Measurements from ENCODE around the gene NRL.

The NRL gene

DNA sequence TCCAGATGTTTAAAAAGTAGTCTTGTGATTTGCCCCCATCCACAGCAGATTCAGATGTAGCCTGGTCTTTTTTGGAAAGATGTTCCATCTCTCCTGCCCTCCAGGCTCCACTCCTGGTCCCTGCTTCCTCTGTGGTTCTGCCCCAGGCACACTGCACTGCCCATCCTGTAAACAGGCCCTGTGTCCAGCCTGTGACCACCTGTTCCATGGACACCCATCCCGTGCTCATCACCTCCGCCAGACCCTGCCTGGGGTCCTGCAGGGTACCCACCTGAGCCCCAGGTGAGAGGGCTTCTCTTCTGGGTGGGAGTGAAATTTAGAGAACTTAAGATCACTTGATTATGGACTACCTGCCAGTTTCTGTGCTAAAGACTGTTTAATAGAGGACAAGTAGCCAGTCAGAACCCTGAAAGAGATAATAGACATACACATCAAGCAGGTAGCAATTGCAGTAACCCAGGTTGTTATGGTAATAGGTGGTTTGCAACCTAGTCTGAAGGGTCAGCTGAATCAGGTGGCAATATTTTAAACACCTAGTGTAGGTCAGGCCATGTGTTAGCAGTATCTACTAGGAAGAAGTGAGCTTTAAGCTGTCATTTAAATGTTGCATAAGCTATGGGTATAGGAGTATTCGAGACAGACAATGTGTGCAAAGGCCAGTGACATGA is 34.7 kb upstream of the NRL start:
- H3K4me3 Mint-ChIP-seq = peak overlapping the region; percentile 100
- H3K4me1 Mint-ChIP-seq (ENCODE audit: low read depth) = peaks cover 36% of the 10 kb centered on the region
- peak overlapping the region; percentile 26 for H3K27ac Mint-ChIP-seq
- no peak for DNase-seq (ENCODE audit: low spot score)
- H3K36me3 Mint-ChIP-seq (ENCODE audit: low read depth) = peaks cover 62% of the 10 kb centered on the region
- H3K27me3 Mint-ChIP-seq (ENCODE audit: low read depth) = no peaks in the 10 kb centered on the region
- no peaks in the 10 kb centered on the region for H3K9me3 Mint-ChIP-seq

DNA sequence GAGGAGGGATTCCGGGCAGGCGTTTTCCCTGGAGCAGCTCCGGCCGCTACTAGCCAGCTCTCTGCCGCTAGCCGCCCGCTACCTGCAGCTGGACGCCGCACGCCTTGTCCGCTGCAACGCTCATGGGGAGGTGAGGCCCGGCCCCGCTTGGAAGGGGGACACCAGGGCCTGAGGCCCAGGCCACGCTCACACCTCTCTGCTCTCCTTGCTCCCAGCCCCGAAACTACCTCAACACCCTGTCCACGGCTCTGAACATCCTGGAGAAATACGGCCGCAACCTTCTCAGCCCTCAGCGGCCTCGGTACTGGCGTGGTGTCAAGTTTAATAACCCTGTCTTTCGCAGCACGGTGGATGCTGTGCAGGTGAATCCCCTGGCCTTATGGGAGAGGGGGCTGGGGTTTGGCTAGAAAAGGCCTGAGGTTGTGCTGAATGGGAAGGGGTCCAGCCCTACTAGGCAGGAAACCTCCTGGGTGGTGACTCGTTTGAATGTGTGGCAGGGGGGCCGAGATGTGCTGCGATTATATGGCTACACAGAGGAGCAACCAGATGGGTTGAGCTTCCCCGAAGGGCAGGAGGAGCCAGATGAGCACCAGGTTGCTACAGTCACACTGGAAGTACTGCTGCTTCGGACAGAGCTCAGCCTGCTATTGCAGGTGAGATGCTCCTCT is 33.1 kb upstream of the NRL start:
- Mint-ChIP-seq H3K27ac (peak overlapping the region; percentile 82), H3K4me3 (peak overlapping the region; percentile 100), H3K4me1 (ENCODE audit: low read depth) (peaks cover 48% of the 10 kb centered on the region), H3K36me3 (ENCODE audit: low read depth) (peaks cover 73% of the 10 kb centered on the region), H3K27me3 (ENCODE audit: low read depth) (no peaks in the 10 kb centered on the region), H3K9me3 (no peaks in the 10 kb centered on the region)
- DNase-seq (ENCODE audit: low spot score) = no peak

DNA sequence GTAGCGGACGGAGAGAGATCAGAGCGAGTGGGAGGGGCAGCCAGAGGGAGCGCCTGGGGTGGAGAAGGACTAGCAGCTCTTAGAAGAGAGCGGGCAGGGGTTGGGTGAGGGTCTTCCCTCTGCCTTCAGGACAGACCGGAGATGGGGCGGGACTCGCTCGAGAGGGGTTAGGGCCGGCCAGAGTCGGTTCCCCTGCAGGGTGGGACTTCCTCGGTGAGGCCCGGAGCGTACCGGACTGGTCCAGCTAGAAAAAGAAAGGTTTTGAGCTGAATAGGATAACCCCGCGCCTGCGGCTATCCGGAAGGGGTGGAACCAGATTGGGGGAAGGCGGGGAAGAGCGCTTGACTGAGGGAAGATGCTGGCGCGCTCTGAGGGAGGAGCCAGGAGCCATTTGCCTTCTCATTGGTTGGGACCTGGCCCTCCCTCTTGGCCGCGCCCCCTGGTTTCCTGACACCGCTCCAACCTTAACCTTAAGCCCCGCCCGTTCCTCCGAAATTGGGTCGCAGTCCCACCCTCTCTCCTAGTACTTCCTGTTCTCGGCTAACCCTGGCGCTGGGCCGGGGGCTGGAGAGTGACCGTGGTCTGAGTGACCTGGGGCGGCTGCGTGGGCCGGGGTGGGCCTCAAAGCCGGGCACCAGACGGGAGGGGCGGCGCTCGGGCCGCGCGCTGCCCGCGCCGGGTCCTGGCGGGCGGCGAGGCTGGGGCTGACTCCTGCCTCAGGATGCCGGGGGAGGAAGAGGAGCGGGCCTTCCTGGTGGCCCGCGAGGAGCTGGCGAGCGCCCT is 32.4 kb upstream of the NRL start, which contains the start of gene RNF31:
Gene RNF31, plus strand, starts transcription at position 521 of the 783 bp plus-strand sequence. Its CDS starts 201 bp downstream, at position 722.
- Mint-ChIP-seq H3K36me3 (ENCODE audit: low read depth) (peaks cover 73% of the 10 kb centered on the region), H3K27ac (peak within 1 kb of the TSS; percentile 100), H3K4me1 (ENCODE audit: low read depth) (peaks cover 51% of the 10 kb centered on the region), H3K4me3 (peak within 1 kb of the TSS; percentile 100), H3K27me3 (ENCODE audit: low read depth) (no peaks in the 10 kb centered on the region), H3K9me3 (no peaks in the 10 kb centered on the region)
- peak; percentile 98 for DNase-seq (ENCODE audit: low spot score)

DNA sequence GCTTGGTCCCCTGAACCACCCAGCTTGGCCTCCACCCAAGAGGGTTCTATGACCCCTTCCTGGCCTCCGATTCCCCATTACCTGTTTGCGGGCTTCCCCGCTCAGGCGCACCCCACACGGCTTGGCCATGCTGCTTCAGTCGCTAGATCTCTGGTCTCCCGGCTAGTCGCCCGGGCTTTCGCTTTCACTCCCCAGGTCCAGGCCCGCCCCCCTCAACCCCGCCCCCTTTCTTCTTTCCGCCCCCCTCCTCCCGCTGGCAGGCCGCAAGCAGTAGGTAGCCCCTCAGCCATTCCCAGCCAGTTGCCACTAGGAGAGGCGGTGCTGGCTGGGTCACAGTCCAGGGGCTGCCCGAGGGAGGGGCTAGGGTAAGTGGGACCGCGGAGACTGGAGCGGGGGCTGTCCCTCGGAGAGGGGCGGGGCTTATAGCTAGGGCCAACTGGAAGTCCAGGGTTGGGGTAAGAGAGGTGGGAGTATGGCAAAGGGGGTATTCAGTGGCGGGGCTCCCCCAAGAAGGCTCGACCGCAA is 31.8 kb upstream of the NRL start, which contains the start of gene PSME2:
Gene PSME2, minus strand, starts transcription at position 158 of the 525 bp plus-strand sequence. Its CDS starts 29 bp downstream, at position 129.
- peaks cover 53% of the 10 kb centered on the region for H3K4me1 Mint-ChIP-seq (ENCODE audit: low read depth)
- peak within 1 kb of the TSS; percentile 100 for H3K27ac Mint-ChIP-seq
- H3K36me3 Mint-ChIP-seq (ENCODE audit: low read depth) = peaks cover 72% of the 10 kb centered on the region
- H3K4me3 Mint-ChIP-seq = peak within 1 kb of the TSS; percentile 100
- H3K9me3 Mint-ChIP-seq = no peaks in the 10 kb centered on the region
- H3K27me3 Mint-ChIP-seq (ENCODE audit: low read depth) = no peaks in the 10 kb centered on the region
- peak; percentile 93 for DNase-seq (ENCODE audit: low spot score)

DNA sequence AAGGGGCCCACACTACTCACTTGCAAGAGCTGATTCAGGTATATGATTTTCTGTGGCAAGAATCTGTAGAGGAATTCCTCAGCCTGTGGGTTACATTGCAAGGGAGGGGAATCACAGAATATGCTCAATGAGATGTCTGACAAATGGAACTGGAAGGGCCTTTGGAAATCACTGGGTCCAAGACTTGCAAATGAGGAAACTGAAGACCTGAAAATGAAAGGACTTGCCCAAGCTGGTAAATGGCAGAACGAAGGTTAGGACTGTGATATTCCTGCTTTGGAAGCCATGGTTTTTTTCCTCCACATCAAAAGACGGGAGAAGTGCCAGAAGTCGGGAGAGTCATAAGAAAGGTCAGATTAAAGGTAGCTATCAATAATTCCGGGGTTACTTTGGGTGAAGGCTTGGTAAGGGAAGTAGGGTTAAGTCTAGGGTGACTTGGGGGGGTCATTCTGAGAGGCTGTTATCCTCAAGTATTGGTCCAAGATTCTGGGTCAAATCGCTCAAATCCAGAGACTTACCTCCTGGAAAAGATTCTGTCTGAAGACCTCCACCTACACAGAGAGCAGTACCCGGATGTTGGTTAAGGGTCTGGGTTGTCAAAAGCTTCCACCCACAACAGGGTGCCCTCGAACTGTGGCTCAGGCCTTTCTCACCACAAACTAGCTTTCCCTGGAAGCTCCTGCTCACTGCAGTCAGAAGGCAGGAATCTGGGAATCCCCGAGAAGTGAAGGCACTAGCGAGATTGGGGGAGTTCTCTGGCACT is 31.1 kb upstream of the NRL start:
- Mint-ChIP-seq H3K27ac (peak overlapping the region; percentile 100), H3K4me1 (ENCODE audit: low read depth) (peaks cover 53% of the 10 kb centered on the region), H3K36me3 (ENCODE audit: low read depth) (peaks cover 67% of the 10 kb centered on the region), H3K9me3 (no peaks in the 10 kb centered on the region), H3K4me3 (peak overlapping the region; percentile 100), H3K27me3 (ENCODE audit: low read depth) (no peaks in the 10 kb centered on the region)
- DNase-seq (ENCODE audit: low spot score) = no peak

DNA sequence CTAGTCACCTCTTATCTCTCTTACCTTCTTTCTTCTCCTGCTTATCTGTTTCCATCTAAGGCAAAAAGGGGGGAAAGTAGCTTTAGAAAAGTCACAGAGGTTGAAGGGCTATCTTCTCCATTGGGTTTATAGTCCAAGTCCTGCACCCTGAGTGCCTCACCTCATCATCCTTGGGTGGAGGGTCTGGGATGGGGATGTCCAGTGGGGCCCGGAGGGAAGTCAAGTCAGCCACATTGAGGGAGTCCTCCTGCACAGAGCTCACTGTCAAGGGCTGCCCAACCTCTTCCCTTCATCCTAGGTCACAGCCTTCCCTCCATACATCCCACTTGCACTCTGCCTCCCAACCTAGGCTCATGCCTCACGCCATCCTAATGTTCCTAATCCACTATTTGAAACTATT is 30.5 kb upstream of the NRL start:
- Mint-ChIP-seq H3K4me1 (ENCODE audit: low read depth) (peaks cover 49% of the 10 kb centered on the region), H3K27ac (peak overlapping the region; percentile 100), H3K27me3 (ENCODE audit: low read depth) (no peaks in the 10 kb centered on the region), H3K36me3 (ENCODE audit: low read depth) (peaks cover 67% of the 10 kb centered on the region), H3K4me3 (peak overlapping the region; percentile 100), H3K9me3 (no peaks in the 10 kb centered on the region)
- DNase-seq (ENCODE audit: low spot score) = no peak

DNA sequence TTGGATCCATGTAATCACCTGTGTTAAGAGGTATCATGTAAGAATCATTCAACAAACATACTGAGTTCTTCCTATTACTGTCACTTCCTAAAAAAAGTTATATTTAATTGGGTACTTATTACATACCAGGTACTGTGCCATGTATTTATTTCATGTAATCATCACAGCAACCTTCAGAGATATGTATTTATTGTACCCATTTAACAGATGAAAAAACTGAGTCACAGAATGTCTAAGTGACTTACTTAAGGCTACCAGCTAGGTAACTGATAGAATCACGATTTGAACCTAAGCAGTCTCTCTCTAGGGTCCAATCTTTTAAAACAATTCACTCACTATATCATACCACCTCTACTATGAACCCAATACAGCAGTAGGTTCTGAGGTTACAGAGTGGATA is 29.7 kb upstream of the NRL start:
- H3K4me1 Mint-ChIP-seq (ENCODE audit: low read depth) = peaks cover 50% of the 10 kb centered on the region
- peak overlapping the region; percentile 100 for H3K4me3 Mint-ChIP-seq
- H3K9me3 Mint-ChIP-seq = no peaks in the 10 kb centered on the region
- H3K27ac Mint-ChIP-seq = peak overlapping the region; percentile 50
- H3K27me3 Mint-ChIP-seq (ENCODE audit: low read depth) = no peaks in the 10 kb centered on the region
- no peak for DNase-seq (ENCODE audit: low spot score)
- H3K36me3 Mint-ChIP-seq (ENCODE audit: low read depth) = peaks cover 68% of the 10 kb centered on the region

DNA sequence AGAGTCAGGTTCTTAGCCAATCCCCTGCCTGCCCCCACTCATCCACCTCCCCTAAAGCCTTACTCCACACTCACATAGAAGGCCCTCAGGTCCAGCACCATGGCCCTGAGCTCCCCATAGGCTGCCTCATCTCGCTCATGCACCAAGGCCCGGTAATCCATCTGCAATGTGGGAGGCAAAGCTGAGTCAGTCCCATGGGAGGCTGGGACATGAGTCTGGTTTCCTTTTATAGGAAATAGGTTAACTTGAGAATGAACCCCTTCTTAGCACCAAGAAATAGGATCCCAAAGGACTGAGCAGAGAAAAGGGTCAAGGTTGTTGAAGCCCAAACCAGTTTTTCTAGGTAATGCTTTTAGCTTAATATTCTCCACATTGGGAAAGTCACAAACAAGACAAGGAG is 28.8 kb upstream of the NRL start:
- peaks cover 50% of the 10 kb centered on the region for H3K4me1 Mint-ChIP-seq (ENCODE audit: low read depth)
- no peaks in the 10 kb centered on the region for H3K9me3 Mint-ChIP-seq
- H3K27me3 Mint-ChIP-seq (ENCODE audit: low read depth) = no peaks in the 10 kb centered on the region
- no peak for DNase-seq (ENCODE audit: low spot score)
- H3K36me3 Mint-ChIP-seq (ENCODE audit: low read depth) = peaks cover 68% of the 10 kb centered on the region
- H3K27ac Mint-ChIP-seq = peak overlapping the region; percentile 69
- peak overlapping the region; percentile 99 for H3K4me3 Mint-ChIP-seq

DNA sequence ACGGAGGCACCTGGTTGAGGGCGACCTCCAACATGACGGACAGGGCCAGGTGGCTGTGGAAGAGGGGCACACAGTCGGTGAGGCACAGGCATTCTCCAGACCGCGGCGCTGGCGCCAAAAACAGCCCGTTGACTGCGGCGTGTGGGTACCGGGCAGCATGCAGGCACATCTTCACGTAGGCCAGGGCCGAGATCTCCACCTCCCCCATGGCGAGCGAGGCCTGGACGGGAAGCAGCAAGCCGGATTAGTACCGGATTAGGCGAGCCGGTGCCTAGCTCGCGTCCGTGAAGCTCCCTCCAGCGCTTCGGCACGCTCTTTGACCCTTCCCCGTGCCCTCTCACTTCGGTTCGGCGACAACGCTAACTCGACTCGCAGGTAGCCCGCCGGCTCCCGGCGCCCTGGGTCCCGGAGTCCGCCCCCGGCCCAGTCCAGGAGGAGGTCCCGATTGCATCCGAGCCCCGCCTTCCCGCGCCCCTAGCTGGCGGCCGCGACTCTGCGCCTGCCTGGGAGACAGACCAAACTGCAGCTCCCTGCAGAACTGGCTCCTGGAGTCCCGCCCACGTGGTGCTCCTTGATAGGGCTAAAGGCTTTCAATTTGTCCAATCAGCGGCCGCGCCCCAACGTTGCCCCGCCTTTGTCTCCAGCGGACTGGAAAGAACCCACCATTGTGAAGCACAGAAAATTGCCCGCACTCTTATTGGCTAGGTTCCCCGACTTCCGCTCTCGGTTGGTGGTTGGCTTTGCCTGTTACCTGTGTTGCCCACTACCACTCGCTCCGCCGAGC is 26.5 kb upstream of the NRL start, which contains the start of gene EMC9:
Gene EMC9, minus strand, starts transcription at position 495 of the 784 bp plus-strand sequence. Its CDS starts 287 bp downstream, at position 208.
- Mint-ChIP-seq H3K36me3 (ENCODE audit: low read depth) (peaks cover 80% of the 10 kb centered on the region), H3K4me1 (ENCODE audit: low read depth) (peaks cover 60% of the 10 kb centered on the region), H3K27me3 (ENCODE audit: low read depth) (no peaks in the 10 kb centered on the region), H3K9me3 (no peaks in the 10 kb centered on the region), H3K27ac (peak within 1 kb of the TSS; percentile 84), H3K4me3 (peak within 1 kb of the TSS; percentile 99)
- DNase-seq (ENCODE audit: low spot score) = peak; percentile 100

DNA sequence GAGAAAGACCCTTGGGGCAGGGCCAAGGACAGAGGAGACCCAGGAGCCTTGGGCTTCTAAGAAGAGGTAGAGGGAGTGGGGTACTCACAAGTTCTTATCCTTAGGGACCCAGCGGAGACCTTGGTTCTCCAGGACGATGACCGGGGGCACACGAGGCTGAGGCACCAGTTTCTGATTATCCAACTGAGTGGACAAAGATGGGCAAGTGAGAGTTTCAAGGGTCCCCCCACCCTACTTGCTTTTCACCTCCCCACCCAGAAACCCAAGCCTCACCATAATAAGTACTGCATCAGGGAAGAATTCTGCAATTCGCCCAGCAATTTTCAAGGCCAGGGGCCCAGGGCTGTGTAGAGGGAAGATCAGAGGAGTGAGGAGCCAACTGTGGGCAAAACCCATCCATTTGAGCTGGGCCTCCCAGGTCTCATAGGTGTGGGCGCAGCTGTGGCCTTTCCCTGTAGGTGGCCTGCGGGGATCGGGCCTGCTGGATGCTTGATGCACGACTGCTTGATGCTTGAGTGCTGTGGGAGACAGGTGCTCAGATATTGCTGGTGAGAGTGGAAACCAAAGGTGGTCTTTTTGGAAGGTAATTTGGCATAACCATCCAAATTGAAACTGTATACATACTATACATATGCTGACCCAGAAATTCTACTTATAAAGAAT is 24.7 kb upstream of the NRL start:
- no peak for DNase-seq (ENCODE audit: low spot score)
- Mint-ChIP-seq H3K27me3 (ENCODE audit: low read depth) (no peaks in the 10 kb centered on the region), H3K9me3 (no peaks in the 10 kb centered on the region)

DNA sequence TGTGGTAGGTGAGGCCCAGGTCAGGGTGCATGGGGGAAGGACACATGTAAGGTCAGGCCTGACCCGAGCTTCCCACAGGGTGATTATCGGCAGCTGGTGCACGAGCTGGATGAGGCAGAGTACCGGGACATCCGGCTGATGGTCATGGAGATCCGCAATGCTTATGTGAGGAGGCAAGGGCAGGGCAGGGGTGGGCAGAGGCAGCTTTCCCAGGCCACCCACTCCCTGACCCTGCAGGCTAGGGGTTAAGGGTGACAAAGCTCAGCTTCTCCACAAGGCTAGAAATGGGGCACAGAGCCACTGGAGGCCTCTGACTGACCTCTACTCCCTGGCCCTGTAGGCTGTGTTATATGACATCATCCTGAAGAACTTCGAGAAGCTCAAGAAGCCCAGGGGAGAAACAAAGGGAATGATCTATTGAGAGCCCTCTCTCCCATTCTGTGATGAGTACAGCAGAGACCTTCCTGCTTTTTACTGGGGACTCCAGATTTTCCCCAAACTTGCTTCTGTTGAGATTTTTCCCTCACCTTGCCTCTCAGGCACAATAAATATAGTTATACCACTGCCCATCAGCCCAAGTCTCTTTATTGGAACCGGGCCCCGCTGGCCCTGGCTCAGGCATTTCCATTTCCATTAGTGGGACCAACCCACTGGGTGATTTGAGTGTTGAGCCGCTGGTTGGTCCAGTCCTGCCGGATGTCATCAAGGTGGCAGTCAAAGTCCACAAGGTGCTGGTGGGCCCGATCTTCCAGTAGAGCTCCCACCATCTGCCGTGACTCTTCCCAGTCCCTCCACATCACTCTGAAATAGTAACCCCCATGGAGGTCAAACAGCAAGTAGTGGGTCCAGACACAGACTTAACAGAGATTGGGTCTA is 23.9 kb upstream of the NRL start:
- H3K36me3 Mint-ChIP-seq (ENCODE audit: low read depth) = peaks cover 56% of the 10 kb centered on the region
- H3K4me1 Mint-ChIP-seq (ENCODE audit: low read depth) = peaks cover 49% of the 10 kb centered on the region
- H3K4me3 Mint-ChIP-seq = peak overlapping the region; percentile 99
- no peaks in the 10 kb centered on the region for H3K27me3 Mint-ChIP-seq (ENCODE audit: low read depth)
- no peak for DNase-seq (ENCODE audit: low spot score)
- H3K9me3 Mint-ChIP-seq = no peaks in the 10 kb centered on the region
- peak overlapping the region; percentile 77 for H3K27ac Mint-ChIP-seq

More for the DNA sequence above, 24.7 kb upstream of the NRL start:
- Mint-ChIP-seq H3K27ac (peak overlapping the region; percentile 77), H3K36me3 (ENCODE audit: low read depth) (peaks cover 64% of the 10 kb centered on the region), H3K4me3 (peak overlapping the region; percentile 99), H3K4me1 (ENCODE audit: low read depth) (peaks cover 54% of the 10 kb centered on the region)
